ENCODE results near the gene NEURL4. TPM values are rescaled to one million over a fixed set of nuclear protein-coding genes. Genes with fewer than 3 reads are reported as not detected.

The NEURL4 gene
- total RNA-seq, 1 donor from 2014 or later = 61.5 TPM

- no peak for DNase-seq (ENCODE audit: extremely low spot score, unreplicated experiment)
- H3K27me3 Mint-ChIP-seq = no peaks in the 10 kb centered on the region
- H3K9me3 Mint-ChIP-seq = no peaks in the 10 kb centered on the region
- peak overlapping the region; percentile 96 for H3K27ac Mint-ChIP-seq
- H3K4me1 Mint-ChIP-seq (ENCODE audit: unreplicated experiment) = peaks cover 22% of the 10 kb centered on the region
- no peaks in the 10 kb centered on the region for H3K36me3 Mint-ChIP-seq
- peak overlapping the region; percentile 93 for H3K4me3 Mint-ChIP-seq
- no peak for TF ChIP-seq CTCF (conservative IDR thresholded peaks at IDR 0.05)
Observed at GRCh38 chr17:7329997-7330637, 982 bp upstream of the NEURL4 start.

- no peaks in the 10 kb centered on the region for H3K27me3 Mint-ChIP-seq
- peak overlapping the region; percentile 96 for H3K27ac Mint-ChIP-seq
- peak overlapping the region; percentile 93 for H3K4me3 Mint-ChIP-seq
- peak; percentile 96 for DNase-seq (ENCODE audit: extremely low spot score, unreplicated experiment)
- H3K4me1 Mint-ChIP-seq (ENCODE audit: unreplicated experiment) = peaks cover 22% of the 10 kb centered on the region
- TF ChIP-seq CTCF (conservative IDR thresholded peaks at IDR 0.05) = no peak
- H3K9me3 Mint-ChIP-seq = no peaks in the 10 kb centered on the region
- no peaks in the 10 kb centered on the region for H3K36me3 Mint-ChIP-seq
Observed at GRCh38 chr17:7329374-7329996, 350 bp upstream of the NEURL4 start.

GRCh38 chr17:7328009-7328408, 1.1 kb downstream of the NEURL4 start:
- TF ChIP-seq CTCF (conservative IDR thresholded peaks at IDR 0.05) = no peak
- no peak for DNase-seq (ENCODE audit: extremely low spot score, unreplicated experiment)
- Mint-ChIP-seq H3K9me3 (no peaks in the 10 kb centered on the region), H3K4me3 (peak overlapping the region; percentile 93), H3K36me3 (no peaks in the 10 kb centered on the region), H3K27ac (peak overlapping the region; percentile 93), H3K4me1 (ENCODE audit: unreplicated experiment) (peaks cover 22% of the 10 kb centered on the region), H3K27me3 (no peaks in the 10 kb centered on the region)

- Mint-ChIP-seq H3K27me3 (no peaks in the 10 kb centered on the region), H3K36me3 (no peaks in the 10 kb centered on the region), H3K4me1 (ENCODE audit: unreplicated experiment) (peaks cover 22% of the 10 kb centered on the region), H3K9me3 (no peaks in the 10 kb centered on the region), H3K27ac (no peak overlapping the region), H3K4me3 (peak overlapping the region; percentile 65)
- DNase-seq (ENCODE audit: extremely low spot score, unreplicated experiment) = no peak
- no peak for TF ChIP-seq CTCF (conservative IDR thresholded peaks at IDR 0.05)
Observed at GRCh38 chr17:7327501-7327900, 1.6 kb downstream of the NEURL4 start.

GRCh38 chr17:7327056-7327455, 2.1 kb downstream of the NEURL4 start:
- Mint-ChIP-seq H3K27me3 (no peaks in the 10 kb centered on the region), H3K4me1 (ENCODE audit: unreplicated experiment) (peaks cover 22% of the 10 kb centered on the region), H3K27ac (no peak overlapping the region), H3K4me3 (no peak overlapping the region), H3K9me3 (no peaks in the 10 kb centered on the region), H3K36me3 (no peaks in the 10 kb centered on the region)
- TF ChIP-seq CTCF (conservative IDR thresholded peaks at IDR 0.05) = no peak
- no peak for DNase-seq (ENCODE audit: extremely low spot score, unreplicated experiment)
